GM03348 (cell line): Measurements from ENCODE around the gene UST.
A peak's percentile ranks its signal among the peaks of the same experiment; 100 is the strongest.
"Not testable (repeated sequence)": the region's sequence is repeated elsewhere in the genome, so short reads cannot be mapped to it uniquely, and the experiment has no call there.

Experiments
- DNase-seq: peaks from one replicate; pipeline ENCODE4 v3.0.0; 2012; ENCODE audit warnings: low spot score

Gene UST

GRCh38 chr6:148736774-148737412 lies 9.9 kb upstream of the UST start:
- DNase-seq, result no peak

- no peak for DNase-seq
These were observed 9.0 kb upstream of the UST start for GRCh38 chr6:148737806-148738205.

- DNase-seq, result no peak
These were observed 7.6 kb upstream of the UST start for GRCh38 chr6:148738946-148739821.

DNA sequence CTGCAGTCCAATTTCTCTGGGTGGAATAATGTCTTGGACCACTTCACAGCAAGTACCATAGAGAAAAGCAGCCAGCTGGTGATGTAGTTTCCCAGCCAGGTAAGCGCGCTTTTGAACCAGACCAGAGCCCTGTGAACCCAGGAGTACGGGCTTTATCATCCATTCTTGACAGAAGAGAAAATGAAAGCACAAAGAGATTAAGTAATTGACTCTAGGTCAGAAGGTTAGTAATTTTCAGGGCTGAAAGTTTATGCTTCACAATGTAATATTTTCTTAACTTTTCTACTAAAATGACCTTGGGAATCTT lies 7.1 kb upstream of the UST start:
- no peak for DNase-seq

- no peak for DNase-seq
These were observed 3.4 kb upstream of the UST start for GRCh38 chr6:148743476-148743875.

GRCh38 chr6:148745926-148746325 lies 904 bp upstream of the UST start:
- no peak for DNase-seq

GRCh38 chr6:148747145-148747470 lies 278 bp downstream of the UST start:
- DNase-seq, result peak; percentile 66

DNA sequence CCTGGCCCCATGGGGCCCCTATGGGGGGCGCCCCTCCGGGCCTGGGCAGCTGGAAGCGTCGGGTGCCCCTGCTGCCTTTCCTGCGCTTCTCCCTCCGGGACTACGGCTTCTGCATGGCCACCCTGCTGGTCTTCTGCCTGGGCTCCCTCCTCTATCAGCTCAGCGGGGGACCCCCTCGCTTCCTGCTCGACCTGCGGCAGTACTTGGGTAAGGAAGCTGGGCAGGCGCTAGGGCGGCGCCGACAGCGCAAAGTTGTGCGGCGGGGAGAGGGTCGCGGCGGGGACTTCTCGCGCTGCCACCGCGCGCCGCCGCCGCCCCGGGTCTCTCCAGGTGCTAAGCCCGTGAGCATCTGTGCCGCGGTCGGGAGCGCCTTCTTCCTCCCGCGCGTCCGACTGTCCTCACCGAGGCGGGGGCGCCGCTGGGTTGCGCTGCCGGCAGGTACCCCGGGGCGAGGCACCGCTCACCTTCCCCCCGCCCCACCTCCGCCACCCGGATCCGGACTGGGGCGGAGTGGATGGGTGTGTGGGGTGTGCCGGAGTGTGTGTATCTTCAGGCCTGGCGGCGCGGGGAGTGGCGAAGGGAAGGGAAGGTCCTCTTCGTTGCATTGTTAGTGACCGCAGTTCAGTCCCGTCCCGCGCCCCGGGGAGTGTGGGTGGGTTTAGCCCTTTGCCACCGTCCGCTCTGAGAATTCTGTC lies 788 bp downstream of the UST start:
- peak; percentile 33 for DNase-seq

GRCh38 chr6:148749674-148750073 lies 2.8 kb downstream of the UST start:
- DNase-seq, result no peak

DNA sequence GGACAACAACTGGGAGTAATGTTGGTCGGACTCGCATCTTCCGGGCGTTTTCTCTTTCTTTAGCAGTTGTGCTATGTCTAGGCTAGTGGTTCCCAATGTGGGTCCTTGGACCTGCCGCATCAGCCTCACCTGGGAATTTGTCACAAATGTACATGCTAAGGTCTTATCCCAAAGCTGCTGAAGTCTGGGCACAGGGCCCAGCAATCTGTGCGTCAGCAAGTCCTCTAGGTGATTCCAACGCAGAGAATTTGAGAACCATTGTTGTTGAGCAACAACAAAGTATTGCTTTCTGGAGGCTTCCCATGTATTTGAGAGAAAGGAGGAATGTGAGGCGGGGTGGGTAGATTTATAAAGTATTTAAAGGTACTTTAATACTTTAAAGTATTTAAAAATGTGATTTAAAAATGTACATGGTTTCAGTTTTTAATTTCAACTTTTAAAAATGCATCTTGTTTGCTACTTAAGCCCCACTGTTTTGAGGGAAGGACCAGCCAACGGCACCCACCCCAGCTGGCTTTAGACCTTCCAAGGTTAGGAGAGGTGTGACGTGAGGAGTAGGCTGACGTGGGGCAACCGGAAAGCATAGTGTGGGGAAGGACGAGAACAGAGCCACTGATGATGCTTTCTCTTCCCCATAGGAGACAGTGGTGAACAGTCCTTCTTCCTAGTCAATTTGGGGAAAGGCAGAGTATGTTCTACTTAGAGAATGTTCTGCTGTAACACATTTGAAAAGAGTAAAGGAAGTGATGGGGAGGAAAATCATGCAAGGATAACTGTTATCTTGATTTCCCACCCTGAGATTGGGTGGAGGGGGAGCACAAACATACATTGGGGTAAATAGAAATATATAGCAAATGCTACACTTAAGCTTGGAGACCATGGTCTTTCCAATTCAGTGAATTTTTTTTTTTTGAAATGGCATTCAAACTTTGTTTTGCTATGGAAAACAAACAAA lies 4.3 kb downstream of the UST start:
- peak; percentile 38 for DNase-seq

GRCh38 chr6:148751793-148752170 lies 5.0 kb downstream of the UST start:
- DNase-seq, result no peak

GRCh38 chr6:148755379-148755778 lies 8.5 kb downstream of the UST start:
- DNase-seq, result not testable (repeated sequence)

DNA sequence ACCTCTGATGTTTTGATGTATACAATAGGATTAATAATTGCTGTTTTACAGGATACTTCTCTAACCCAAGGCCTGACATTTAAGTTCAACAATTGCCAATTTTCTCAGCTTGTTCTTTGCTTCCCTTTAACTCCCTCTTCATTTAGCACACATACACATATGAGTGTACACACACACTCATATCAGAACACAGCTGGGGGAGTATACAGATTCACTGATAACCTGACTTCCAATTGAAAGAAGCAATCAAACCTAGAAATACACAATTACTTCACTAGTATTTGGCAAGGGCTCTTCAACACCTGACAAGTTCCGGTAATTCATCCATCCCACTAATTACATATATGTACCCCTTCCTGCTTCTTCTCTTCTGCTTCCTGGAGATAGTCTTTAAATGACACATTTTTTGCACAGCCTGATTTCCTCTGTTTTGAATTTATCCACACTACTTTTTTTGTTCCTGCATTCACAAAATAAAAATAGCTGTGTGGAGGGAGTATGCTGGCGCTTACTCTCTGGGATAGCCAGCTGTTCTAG lies 11.2 kb downstream of the UST start:
- DNase-seq, result no peak

- DNase-seq, result no peak
These were observed 11.7 kb downstream of the UST start for GRCh38 chr6:148758492-148758891.

- no peak for DNase-seq
These were observed 13.4 kb downstream of the UST start for GRCh38 chr6:148760258-148760534.

- peak; percentile 82 for DNase-seq
These were observed 14.0 kb downstream of the UST start for GRCh38 chr6:148760568-148761526.

DNA sequence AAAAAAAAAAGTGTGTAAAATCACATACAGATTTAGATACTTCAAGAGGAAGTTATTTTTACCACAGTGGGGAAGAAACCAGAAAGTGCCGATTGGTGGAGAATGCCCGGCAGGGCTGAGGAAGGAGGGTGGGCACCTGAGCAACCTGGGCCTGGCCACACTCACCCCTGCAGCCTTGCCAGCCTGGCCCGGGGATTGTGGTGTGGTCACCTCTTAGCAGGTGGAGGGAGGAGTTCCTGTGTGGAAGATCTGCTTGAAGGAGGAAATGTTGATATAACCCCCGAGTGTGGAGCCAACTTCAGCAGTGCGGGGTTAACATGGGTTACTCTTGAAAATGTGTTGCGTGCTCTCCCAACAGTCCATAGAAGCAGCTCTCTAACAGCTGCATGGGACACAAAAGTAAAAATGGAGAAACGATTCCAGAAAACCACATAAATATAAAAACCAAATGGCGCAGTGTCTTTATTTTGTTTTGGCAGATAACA lies 14.7 kb downstream of the UST start:
- DNase-seq, result no peak

DNA sequence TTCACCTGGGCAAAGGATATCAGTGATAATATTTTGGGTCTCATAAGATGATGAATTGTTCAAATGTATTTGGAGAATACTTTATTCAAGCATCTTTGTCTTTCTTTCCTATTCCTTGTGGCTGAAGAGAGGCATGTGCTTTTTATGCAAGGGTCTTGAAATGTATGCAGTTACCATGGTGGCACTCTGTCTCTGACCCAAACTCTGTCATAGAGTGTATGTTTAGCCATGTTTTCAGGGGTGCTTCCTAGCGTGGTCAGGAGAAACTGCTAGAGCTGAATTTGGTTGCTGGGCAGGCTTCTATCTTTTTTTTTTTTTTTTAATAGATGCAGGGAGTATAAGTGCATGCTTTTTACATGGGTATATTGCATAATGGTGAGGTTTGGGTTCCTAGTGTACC lies 15.4 kb downstream of the UST start:
- DNase-seq, result no peak

GRCh38 chr6:148764259-148765020 lies 17.6 kb downstream of the UST start:
- DNase-seq, result not testable (repeated sequence)
